ENCODE measurements around the gene OR9Q2.

DNA sequence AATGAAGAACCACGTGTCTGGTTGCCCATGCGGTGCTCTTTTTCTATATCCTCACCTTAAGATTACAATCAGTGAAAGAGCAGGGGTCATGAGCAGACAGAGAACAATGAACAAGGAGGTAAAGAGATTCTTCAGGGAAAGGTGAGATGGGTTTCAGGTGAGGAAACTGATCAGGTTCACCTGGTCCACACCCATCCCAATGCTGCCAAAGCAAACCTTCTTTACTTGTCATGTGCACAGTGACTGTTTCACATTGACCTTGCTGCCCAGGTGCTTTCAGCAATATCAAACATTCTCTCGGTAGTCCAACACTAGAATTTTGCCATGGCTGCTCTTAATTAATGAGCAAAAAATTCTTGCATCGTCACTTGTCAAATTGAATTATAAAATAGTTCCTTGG, 24.5 kb upstream of the OR9Q2 start:
- TF ChIP-seq CTCF (IDR thresholded peaks at IDR 0.05) (no peak), POLR2A (IDR thresholded peaks at IDR 0.05) (no peak), POLR2AphosphoS5 (IDR thresholded peaks at IDR 0.05; ENCODE audit: insufficient read depth in 1 of 2, low read depth in 1 of 2) (no peak)

Measured in vagina (tissue), 2 donors.